COLO668 (cell line): ENCODE measurements around the gene MAFG.
"Not testable (repeated sequence)": the region's sequence is repeated elsewhere in the genome, so short reads cannot be mapped to it uniquely, and the experiment has no call there.

Source experiments
- DNase-seq: peaks from one replicate; lab custom pipeline; 2025; ENCODE audit not compliant: unreplicated experiment; lab: John Stamatoyannopoulos, UW

Gene MAFG

GRCh38 chr17:81923302-81924260, 4.0 kb downstream of the MAFG start:
- DNase-seq: peak; percentile 38

- DNase-seq: no peak
Measured at GRCh38 chr17:81922566-81923301, 4.8 kb downstream of the MAFG start.

GRCh38 chr17:81921996-81922565, 5.5 kb downstream of the MAFG start:
- no peak for DNase-seq

- no peak for DNase-seq
Measured at GRCh38 chr17:81921537-81921862, 6.0 kb downstream of the MAFG start.

GRCh38 chr17:81920612-81921536, 6.7 kb downstream of the MAFG start:
- DNase-seq: no peak

GRCh38 chr17:81918832-81919545, 8.5 kb downstream of the MAFG start:
- no peak for DNase-seq

- DNase-seq: not testable (repeated sequence)
Measured at GRCh38 chr17:81918333-81918669, 9.2 kb downstream of the MAFG start.

- peak; percentile 79 for DNase-seq
Measured at GRCh38 chr17:81917565-81918332, 9.8 kb downstream of the MAFG start, which contains the start of gene SIRT7. Gene SIRT7, minus strand, starts transcription at chr17:81918176. Its CDS starts 45 bp downstream, at chr17:81918131.

GRCh38 chr17:81916234-81917001, 11.1 kb downstream of the MAFG start:
- DNase-seq: no peak

GRCh38 chr17:81915331-81915730, 12.2 kb downstream of the MAFG start:
- no peak for DNase-seq

GRCh38 chr17:81914103-81914850, 13.3 kb downstream of the MAFG start:
- no peak for DNase-seq

- no peak for DNase-seq
Measured at GRCh38 chr17:81913394-81914102, 14.0 kb downstream of the MAFG start.

- peak; percentile 63 for DNase-seq
Measured at GRCh38 chr17:81912441-81913309, 14.9 kb downstream of the MAFG start.

GRCh38 chr17:81911969-81912368, 15.6 kb downstream of the MAFG start:
- DNase-seq: no peak

- DNase-seq: peak; percentile 93
Measured at GRCh38 chr17:81911277-81911961, 16.1 kb downstream of the MAFG start, which contains the start of gene PCYT2. Gene PCYT2, minus strand, starts transcription at chr17:81911399. Its CDS starts 44 bp downstream, at chr17:81911355.

- peak; percentile 38 for DNase-seq
Measured at GRCh38 chr17:81910840-81911276, 16.7 kb downstream of the MAFG start.
